ENCODE data around the gene VPS45. TPM values are rescaled to one million over a fixed set of nuclear protein-coding genes. Genes with fewer than 3 reads are reported as not detected.
A peak's percentile ranks its signal among the peaks of the same experiment; 100 is the strongest.

Gene VPS45
- total and polyA plus RNA-seq, 2 of the 13 experiments (the other 11 are each of a cell fraction or from before 2014, with no cell fraction given) = 15.2 to 25.2 TPM

DNA sequence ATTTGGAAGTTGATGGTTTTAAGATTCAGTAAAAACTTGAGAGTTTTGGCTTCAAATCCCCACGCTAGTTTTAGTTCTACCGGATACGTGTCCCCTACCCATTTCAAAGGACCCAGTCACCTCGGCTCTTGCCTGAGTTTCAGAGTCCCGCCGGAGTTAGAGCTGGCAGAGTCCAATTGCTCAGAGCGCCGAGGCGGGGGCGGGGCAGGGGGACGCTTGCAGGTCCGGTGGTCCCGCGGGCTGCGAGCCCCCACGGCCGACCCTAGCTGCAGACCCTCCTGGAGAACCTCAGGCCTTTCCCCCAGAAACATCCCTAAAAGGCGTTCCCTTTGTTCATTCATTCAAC, 765 bp upstream of the VPS45 start (continued):
- no peak for TF ChIP-seq HNF4G (IDR thresholded peaks at IDR 0.05; ENCODE audit: borderline replicate concordance, low read depth, low read length)
- TF ChIP-seq HNF4G (CRISPR knock-in tag; IDR thresholded peaks at IDR 0.05; ENCODE audit: borderline replicate concordance, low read depth) = no peak
- no peak for TF ChIP-seq PCBP1 (IDR thresholded peaks at IDR 0.05; ENCODE audit: borderline replicate concordance, low read depth, low read length)
- TF ChIP-seq ATRX (CRISPR knock-in tag; IDR thresholded peaks at IDR 0.05; ENCODE audit: borderline replicate concordance) = no peak
- TF ChIP-seq CHD4 (IDR thresholded peaks at IDR 0.05; ENCODE audit: borderline replicate concordance, low read length) = no peak
- TF ChIP-seq TBL1XR1 (IDR thresholded peaks at IDR 0.05; ENCODE audit: borderline replicate concordance, low read length, partially characterized antibody) = no peak
- TF ChIP-seq ZSCAN20 (CRISPR knock-in tag; IDR thresholded peaks at IDR 0.05; ENCODE audit: borderline replicate concordance) = peak; percentile 61; the same call in 1 of the 2 replicates
- no peak for TF ChIP-seq TP53 (CRISPR knock-in tag; conservative IDR thresholded peaks at IDR 0.05)
- no peak for TF ChIP-seq PHF8 (CRISPR knock-in tag; IDR thresholded peaks at IDR 0.05)
- TF ChIP-seq SOX5 (CRISPR knock-in tag; IDR thresholded peaks at IDR 0.05; ENCODE audit: borderline replicate concordance) = 0 out of 2 replicates have a peak, but pooled peaks have one; percentile 26
- TF ChIP-seq REL (CRISPR knock-in tag; conservative IDR thresholded peaks at IDR 0.05) = no peak
- no peak for TF ChIP-seq POLR2AphosphoS2 (IDR thresholded peaks at IDR 0.05; ENCODE audit: low read depth, low read length)
- no peak for TF ChIP-seq MTA1 (CRISPR knock-in tag; IDR thresholded peaks at IDR 0.05; ENCODE audit: borderline replicate concordance)
- TF ChIP-seq, protein P1, sequence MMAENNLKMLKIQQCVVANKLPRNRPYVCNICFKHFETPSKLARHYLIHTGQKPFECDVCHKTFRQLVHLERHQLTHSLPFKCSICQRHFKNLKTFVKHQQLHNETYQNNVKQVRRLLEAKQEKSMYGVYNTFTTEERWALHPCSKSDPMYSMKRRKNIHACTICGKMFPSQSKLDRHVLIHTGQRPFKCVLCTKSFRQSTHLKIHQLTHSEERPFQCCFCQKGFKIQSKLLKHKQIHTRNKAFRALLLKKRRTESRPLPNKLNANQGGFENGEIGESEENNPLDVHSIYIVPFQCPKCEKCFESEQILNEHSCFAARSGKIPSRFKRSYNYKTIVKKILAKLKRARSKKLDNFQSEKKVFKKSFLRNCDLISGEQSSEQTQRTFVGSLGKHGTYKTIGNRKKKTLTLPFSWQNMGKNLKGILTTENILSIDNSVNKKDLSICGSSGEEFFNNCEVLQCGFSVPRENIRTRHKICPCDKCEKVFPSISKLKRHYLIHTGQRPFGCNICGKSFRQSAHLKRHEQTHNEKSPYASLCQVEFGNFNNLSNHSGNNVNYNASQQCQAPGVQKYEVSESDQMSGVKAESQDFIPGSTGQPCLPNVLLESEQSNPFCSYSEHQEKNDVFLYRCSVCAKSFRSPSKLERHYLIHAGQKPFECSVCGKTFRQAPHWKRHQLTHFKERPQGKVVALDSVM (CRISPR knock-in tag; IDR thresholded peaks at IDR 0.05) = no peak
- TF ChIP-seq ZNF124 (CRISPR knock-in tag; IDR thresholded peaks at IDR 0.05) = no peak
- no peak for TF ChIP-seq SUZ12 (IDR thresholded peaks at IDR 0.05; ENCODE audit: low read depth, low read length)
- TF ChIP-seq KDM2A (CRISPR knock-in tag; IDR thresholded peaks at IDR 0.05; ENCODE audit: borderline replicate concordance, low read depth) = no peak
- TF ChIP-seq, protein P2, sequence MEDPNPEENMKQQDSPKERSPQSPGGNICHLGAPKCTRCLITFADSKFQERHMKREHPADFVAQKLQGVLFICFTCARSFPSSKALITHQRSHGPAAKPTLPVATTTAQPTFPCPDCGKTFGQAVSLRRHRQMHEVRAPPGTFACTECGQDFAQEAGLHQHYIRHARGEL (CRISPR knock-in tag; IDR thresholded peaks at IDR 0.05) = no peak
- TF ChIP-seq ZNF33A (CRISPR knock-in tag; IDR thresholded peaks at IDR 0.05; ENCODE audit: borderline replicate concordance) = no peak
- no peak for TF ChIP-seq NPAS2 (CRISPR knock-in tag; IDR thresholded peaks at IDR 0.05; ENCODE audit: borderline replicate concordance)
- no peak for TF ChIP-seq ZNF83 (CRISPR knock-in tag; IDR thresholded peaks at IDR 0.05; ENCODE audit: borderline replicate concordance)
- no peak for TF ChIP-seq SALL1 (CRISPR knock-in tag; IDR thresholded peaks at IDR 0.05)
- 0 out of 2 replicates have a peak, but pooled peaks have one; percentile 13 for TF ChIP-seq ZNF557 (CRISPR knock-in tag; IDR thresholded peaks at IDR 0.05)
- TF ChIP-seq ZNF775 (CRISPR knock-in tag; IDR thresholded peaks at IDR 0.05; ENCODE audit: borderline replicate concordance) = no peak
- no peak; the same call in 1 of the 2 replicates for TF ChIP-seq TBX3 (IDR thresholded peaks at IDR 0.05; ENCODE audit: borderline replicate concordance)
- TF ChIP-seq SMAD9 (CRISPR knock-in tag; IDR thresholded peaks at IDR 0.05) = no peak; the same call in 1 of the 2 replicates
- TF ChIP-seq, protein P3, sequence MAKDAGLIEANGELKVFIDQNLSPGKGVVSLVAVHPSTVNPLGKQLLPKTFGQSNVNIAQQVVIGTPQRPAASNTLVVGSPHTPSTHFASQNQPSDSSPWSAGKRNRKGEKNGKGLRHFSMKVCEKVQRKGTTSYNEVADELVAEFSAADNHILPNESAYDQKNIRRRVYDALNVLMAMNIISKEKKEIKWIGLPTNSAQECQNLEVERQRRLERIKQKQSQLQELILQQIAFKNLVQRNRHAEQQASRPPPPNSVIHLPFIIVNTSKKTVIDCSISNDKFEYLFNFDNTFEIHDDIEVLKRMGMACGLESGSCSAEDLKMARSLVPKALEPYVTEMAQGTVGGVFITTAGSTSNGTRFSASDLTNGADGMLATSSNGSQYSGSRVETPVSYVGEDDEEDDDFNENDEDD (CRISPR knock-in tag; IDR thresholded peaks at IDR 0.05; ENCODE audit: borderline replicate concordance) = no peak
- TF ChIP-seq CBX5 (CRISPR knock-in tag; IDR thresholded peaks at IDR 0.05; ENCODE audit: borderline replicate concordance) = no peak

Data from HepG2 (cell line).